Aortic smooth muscle cell (primary cell): ENCODE results near the gene TAS2R13. TPM values are rescaled to one million over a fixed set of nuclear protein-coding genes. Genes with fewer than 3 reads are reported as not detected.

Source experiments
- total RNA-seq: library from RNA; depleted of rRNA; stranded (reverse); fragments of >200 nt; gene quantifications from 2 replicates; pipeline ENCODE4 v1.2.3, GENCODE V29; 2014

Gene TAS2R13, protein sequence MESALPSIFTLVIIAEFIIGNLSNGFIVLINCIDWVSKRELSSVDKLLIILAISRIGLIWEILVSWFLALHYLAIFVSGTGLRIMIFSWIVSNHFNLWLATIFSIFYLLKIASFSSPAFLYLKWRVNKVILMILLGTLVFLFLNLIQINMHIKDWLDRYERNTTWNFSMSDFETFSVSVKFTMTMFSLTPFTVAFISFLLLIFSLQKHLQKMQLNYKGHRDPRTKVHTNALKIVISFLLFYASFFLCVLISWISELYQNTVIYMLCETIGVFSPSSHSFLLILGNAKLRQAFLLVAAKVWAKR
- total RNA-seq = 0.92 and 2.5 TPM in 2 replicates

DNA sequence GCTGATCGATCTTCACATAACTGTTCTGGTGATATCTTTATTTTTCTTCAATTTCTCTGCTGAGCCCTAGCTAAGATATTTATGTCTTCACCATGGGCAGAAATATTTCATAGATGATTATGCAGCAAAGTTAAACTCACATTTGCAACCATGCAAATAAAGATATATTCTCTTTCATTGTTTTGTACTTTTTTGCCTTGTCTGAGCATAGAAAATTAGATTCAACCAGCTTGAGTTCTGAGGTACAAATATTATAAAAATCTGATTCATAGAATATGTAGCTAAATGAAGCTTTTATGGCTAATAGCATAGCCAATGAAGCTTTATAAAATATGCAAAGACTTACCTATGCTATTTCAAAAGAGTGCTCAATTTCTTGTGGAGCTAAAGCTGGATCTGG is at the start of gene TAS2R13:
Gene TAS2R13 (minus strand): TSS at position 101 of the 400 bp plus-strand sequence. CDS start 264 bp downstream, outside the sequence.

DNA sequence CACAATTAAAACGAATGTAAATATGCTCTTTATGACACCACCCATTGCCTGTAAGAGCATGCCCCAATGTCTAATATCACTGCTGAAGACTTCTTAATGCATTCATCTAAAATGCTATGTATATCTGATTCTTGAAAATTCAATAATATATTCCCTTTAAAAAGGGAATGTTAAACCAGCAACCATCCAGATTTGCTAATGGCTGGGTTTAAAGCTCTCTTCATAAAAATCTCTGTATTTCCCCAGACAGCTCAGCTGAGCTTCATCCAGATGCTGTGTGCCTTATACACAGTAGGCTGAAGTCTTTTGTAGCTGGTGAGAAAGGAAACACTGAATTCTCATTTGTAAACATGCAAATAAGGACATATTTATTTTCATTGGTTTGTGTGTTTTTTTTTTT is 29.8 kb upstream of the TAS2R13 start, which contains the start of gene TAS2R14:
Gene TAS2R14 (minus strand): TSS at position 101 of the 400 bp plus-strand sequence. CDS start 56 bp downstream, at position 45.

DNA sequence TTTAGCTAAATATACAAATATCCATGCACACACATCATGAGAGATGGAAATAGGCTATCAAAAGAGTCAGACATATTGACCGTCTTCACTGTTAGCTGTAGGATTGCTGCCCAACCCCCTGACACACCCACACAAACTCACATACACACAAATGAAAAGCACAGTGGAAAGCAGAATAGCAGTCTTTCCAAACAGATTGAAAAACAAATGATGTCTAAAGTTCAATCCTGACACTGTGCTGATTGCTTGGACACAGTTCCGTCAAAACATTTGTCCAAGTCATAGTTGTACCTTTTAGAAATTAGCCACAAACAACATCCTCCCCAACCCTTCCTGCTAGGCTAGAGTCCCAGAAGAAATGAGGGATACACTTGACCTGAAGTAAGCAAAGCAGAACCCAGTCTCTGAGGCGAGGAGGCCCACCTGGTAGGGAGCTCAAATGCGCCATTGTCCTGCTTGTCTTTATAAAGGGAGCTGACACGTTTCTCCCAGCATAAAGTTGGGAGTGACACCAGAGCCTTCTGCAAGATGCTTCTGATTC is 19.5 kb upstream of the TAS2R13 start, which contains the start of gene PRH2:
Gene PRH2 (plus strand): TSS at position 491 of the 541 bp plus-strand sequence. CDS start 38 bp downstream, at position 529.

DNA sequence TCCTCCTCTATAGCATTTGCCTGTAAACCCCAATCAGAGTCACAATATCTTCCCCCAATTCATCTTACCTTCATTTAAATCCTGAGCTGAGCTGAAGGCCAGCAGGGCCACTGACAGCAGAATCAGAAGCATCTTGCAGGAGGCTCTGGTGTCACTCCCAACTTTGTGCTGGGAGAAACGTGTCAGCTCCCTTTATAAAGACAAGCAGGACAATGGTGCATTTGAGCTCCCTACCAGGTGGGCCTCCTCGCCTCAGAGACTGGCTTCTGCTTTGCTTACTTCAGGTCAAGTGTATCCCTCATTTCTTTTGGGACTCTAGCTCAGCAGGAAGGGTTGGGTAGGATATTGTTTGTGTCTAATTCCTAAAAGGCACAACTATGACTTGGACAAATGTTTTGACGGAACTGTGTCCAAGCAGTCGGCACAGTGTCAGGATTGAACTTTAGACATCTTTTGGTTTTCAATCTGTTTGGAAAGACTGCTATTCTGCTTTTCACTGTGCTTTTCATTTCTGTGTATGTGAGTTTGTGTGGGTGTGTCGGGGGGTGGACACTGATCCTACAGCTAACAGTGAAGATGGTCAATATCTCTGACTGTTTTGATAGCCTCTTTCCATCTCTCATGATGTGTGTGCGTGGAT is 25.2 kb downstream of the TAS2R13 start, which contains the start of gene PRH1:
Gene PRH1 (minus strand): TSS at position 170 of the 640 bp plus-strand sequence. CDS start 38 bp downstream, at position 132.

Other genes with a start within 250 kb of the TAS2R13 start
- gene STYK1, start 235.5 kb downstream of the TAS2R13 start, total RNA-seq = 0.40 and 0.56 TPM in 2 replicates
- 77.0 and 94.3 TPM in 2 replicates for gene YBX3, start 186.2 kb downstream of the TAS2R13 start, total RNA-seq
- not detected in 2 replicates for gene TAS2R7, start 106.9 kb downstream of the TAS2R13 start, total RNA-seq
- gene TAS2R8, start 102.3 kb downstream of the TAS2R13 start, total RNA-seq = not detected in 2 replicates
- 0.19 TPM in 1 of 2 replicates, not detected in the other for gene TAS2R9, start 99.4 kb downstream of the TAS2R13 start, total RNA-seq
- 0.87 and 0.92 TPM in 2 replicates for gene TAS2R10, start 83.2 kb downstream of the TAS2R13 start, total RNA-seq
- 0.53 and 2.2 TPM in 2 replicates for gene PRR4, start 60.1 kb downstream of the TAS2R13 start, total RNA-seq
- 11.9 and 22.6 TPM in 2 replicates for gene PRH1, start 25.3 kb downstream of the TAS2R13 start, total RNA-seq
- not detected in 2 replicates for gene PRH2, start 19.7 kb upstream of the TAS2R13 start, total RNA-seq
- gene TAS2R14, start 29.7 kb upstream of the TAS2R13 start, total RNA-seq = 1.7 and 3.2 TPM in 2 replicates
- 1.8 and 4.7 TPM in 2 replicates for gene TAS2R50, start 77.3 kb upstream of the TAS2R13 start, total RNA-seq
- gene TAS2R20, start 88.7 kb upstream of the TAS2R13 start, total RNA-seq = 1.8 and 3.9 TPM in 2 replicates
- 2.8 and 6.0 TPM in 2 replicates for gene TAS2R19, start 113.1 kb upstream of the TAS2R13 start, total RNA-seq
- gene TAS2R31, start 121.8 kb upstream of the TAS2R13 start, total RNA-seq = 2.2 and 3.9 TPM in 2 replicates
- 1.1 and 2.8 TPM in 2 replicates for gene TAS2R46, start 152.7 kb upstream of the TAS2R13 start, total RNA-seq
- gene TAS2R43, start 182.8 kb upstream of the TAS2R13 start, total RNA-seq = 0.40 and 2.2 TPM in 2 replicates
- gene TAS2R30, start 225.1 kb upstream of the TAS2R13 start, total RNA-seq = 3.2 and 6.2 TPM in 2 replicates